ENCODE data around the gene MYOM1.
A peak's percentile ranks its signal among the peaks of the same experiment; 100 is the strongest.

MYOM1 gene

DNA sequence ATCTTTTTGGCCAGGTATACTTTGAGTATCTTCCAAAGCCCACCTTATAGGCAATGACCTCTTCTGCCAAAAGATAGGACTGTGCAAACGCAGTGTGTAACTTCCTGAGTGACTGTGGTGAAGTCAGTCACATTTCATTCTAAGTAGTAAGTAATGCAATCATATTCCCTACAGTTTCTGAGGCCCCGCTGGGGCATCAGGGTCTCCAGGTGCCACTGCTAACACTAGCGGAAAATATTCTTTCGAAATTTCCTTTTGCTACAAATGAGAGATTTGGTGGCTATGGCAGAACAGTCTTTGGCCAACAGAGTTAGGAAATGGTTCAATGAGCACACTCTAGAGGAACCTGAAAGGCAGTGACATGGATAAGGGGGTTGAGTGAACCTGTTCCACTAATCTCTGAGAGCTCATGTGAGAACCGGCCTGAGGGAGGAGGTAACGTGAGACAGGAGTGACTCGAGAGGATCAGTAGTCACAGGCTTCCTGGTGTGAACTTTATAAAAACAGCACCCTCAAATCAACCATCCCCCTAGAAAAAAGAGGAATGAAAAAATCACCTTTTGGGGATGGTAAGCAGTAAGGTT is 104.2 kb downstream of the MYOM1 start:
- no peak for DNase-seq (ENCODE audit: low read depth)

DNA sequence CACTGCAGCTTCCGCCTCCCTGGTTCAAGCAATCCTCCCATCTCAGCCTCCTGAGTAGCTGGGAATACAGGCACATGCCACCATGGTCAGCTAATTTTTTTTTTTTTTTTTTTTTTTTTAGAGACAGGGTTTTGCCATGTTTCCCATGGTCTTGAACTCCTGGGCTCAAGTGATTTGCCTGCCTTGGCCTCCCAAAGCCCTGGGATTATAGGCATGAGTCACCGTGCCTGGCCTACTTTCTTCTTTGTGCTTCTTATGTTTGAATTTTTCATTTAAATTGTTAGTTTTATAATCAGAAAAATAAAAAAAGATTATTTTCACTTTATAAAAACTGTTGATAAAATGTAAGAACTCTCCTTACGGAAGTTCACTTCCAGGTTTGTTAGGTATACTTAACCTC is 105.3 kb downstream of the MYOM1 start:
- peak; percentile 66 for DNase-seq (ENCODE audit: low read depth)

DNA sequence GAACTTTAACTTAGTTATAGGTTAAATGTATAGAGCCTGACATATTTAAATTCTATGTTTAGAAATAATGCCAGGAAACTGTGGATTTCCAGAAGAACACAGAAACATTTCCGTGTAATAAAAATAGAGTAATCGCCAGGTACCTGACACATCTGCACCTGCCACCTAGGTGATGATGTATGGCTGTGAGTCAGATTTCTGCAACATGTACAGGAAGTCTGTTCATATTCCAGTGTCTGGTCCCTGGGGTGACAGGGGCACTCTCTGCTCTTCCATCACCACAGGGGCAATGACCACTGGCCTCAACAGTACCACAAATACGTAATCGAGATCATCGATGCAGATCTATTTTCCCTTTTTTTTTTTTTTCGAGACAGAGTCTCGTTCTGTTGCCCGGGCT is 105.7 kb downstream of the MYOM1 start:
- no peak for DNase-seq (ENCODE audit: low read depth)

DNA sequence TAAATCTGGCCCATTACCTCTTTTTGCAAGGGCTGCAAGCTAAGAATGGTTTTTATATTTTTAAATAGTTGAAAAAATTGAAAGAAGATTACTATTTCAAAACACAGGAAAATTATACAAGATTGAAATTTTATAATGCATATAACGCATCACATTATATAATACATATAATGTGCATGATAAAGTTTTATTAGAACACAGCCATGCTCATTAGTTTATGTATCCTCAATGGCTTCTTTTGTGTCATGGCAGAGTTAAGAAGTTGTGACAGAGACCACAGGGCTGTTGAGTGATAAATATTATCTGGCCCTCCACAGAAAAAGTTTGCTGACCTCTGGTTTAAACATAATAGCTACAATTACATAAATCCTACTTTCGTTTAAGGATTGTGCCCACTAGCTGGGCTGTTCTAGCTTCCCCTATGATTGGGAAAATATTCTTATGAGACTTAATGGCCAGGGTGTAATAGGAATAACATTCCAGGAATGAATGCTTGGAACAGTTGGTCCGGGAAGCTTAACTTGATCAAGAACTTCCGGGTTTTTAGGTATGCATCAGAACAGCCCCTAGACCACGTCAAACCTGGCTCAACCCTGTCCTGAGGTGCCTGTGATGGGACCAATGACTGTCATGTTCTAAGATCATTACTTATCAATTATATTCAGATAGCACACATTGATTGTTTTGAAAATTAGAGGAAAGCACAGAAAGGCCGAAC is 108.1 kb downstream of the MYOM1 start:
- no peak for DNase-seq (ENCODE audit: low read depth)

DNA sequence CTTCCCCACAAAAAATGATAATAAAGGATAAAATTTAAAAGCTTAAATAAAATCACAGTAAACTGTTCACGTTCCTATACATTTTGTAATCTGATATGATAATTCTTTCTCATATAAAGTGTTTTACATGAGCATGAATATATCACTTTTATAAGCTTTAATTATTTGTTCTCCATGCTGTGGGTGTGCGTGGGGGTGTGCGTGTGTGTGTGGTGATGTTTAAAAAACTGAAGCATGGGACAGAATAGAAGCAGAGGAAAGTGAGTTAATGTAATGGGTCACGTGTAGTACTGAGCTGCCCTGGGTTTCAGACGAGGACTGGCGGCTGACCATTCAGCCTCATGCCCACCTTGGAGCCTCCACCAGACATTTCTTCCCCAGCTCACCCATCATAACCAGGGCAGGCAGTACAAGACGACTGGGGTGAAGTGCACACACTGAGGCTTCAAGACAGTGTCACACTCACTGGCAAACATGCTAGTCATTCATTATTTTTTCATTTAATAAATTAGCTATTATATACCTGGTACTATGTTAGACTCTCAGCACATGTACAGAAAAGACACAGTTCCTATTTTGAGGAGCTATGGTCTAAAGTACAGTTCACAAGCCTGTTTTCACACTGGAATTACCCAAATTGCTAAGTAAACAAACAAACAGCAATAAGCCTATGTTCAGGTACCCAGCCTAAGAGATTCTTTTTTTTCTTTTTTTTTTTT is 109.6 kb downstream of the MYOM1 start:
- DNase-seq (ENCODE audit: low read depth): no peak

DNA sequence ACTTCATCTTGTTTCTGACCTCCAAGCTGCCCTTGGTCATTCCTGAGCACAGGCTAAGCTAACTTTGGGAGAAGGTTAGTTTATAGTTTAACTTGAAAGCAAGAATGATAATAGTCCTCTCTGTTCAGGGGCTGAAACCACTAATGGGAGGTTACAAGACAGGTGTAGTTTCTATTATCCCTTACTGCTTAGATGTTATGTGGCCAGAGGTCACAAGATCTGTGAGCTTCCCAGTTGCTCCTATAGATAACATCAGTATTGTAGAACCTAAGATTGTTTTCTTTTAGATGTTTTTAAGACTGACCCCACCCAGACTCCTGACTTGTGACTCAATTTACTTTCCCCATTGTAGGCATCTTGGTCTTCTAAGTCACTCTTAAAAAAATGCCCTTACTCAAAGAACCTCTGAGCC is 112.0 kb downstream of the MYOM1 start:
- no peak for DNase-seq (ENCODE audit: low read depth)

DNA sequence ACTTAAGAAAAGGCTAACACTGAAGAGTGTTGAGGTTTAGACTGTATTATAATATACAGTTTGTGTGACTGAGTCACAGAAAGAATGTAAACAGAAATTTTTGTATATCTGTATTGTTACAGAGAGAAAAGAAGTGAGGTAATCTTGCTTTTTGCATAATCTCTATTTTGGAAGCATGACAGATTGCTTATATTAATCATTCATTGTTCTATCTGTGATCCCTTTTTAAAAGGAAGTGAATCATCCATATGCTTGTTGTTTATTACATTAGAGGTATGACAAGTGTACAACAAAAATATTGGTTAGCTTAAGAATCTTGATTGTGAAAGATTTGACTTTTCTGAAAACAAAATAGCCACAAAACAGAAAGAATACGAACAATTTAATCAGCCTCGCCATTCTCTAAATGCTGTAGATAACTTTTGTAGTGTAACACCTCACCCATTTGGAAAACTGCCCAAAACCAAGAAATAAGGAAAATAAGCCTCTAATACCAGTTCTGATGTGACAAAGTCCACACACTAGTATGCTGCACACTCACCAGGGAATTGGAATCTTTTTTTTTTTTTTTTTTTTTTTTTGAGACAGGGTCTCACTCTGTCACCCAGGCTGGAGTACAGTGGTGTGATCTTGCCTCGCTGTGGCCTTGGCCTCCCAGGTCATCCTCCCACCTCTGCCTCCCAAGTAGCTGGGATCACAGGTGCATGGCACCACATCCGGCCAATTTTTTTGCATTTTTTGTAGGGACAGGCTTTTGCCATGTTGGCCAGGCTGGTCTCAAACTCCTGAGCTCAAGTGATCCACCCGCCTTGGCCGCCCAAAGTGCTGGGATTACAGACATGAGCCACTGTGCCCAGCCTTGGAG is 115.3 kb downstream of the MYOM1 start:
- DNase-seq (ENCODE audit: low read depth): peak; percentile 89

DNA sequence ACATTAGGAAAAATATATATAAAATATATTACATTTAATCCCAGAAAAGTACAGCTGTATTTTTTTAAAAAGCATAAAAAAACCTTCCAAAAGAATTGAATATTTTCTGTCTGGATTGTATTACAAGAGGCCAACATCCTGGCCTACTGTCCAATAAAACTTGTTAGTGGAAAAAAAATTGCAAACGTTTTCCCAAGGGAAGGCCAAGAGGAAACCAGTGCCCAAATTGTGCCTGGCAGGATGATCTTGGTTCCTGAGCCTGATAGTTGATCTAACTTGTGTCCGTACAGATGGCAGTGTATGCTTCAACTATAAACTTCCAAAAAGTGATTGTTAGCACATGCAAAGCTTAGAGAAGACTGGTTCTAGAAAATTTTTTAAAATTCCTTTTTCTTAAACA is 116.2 kb downstream of the MYOM1 start:
- no peak for DNase-seq (ENCODE audit: low read depth)

DNA sequence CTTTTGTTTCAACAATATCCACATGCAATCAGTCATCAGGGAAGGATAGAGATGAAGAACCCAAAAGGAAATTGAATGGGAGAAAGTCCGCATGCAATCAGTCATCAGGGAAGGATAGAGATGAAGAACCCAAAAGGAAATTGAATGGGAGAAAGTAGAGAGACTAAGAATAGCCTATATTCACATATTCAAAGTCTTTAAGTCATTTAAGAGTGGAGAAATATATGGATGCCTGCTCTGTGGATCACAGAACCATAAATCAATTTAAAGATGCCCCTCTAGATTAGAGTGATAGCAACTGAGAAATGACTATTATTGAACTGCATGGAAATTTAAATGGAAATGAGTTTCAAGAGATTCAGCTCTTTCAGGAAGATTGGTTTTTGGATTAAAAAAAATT is 116.8 kb downstream of the MYOM1 start:
- no peak for DNase-seq (ENCODE audit: low read depth)

DNA sequence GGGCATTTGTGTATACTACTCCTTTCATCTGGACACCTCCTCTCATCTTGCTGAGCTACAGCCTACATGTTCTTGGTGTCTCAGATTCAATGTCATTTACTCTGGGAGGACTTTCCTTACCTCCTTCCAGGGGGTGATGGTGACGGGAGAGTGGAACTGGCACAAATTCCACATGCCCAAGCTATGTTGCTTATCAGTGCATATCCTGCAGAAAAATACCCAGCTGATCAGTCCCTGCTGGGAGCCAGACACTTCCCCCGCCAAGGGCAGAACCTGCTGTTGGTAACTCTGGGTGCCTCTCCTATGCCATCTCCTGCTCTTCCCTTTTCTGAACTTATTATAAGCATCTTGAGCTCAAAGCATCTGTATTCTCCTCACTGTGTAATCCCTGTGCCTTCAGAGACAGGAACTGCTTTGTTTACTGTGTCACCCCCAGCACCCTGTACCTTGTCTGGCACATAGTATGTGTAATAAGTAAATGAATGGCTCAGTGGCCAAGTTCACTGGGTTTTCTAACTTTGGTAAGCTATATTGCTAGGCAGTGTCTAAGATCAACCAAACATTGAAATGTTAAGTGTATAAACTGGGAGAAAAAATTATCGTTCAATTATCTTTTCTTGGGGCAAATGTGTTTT is 119.2 kb downstream of the MYOM1 start:
- no peak for DNase-seq (ENCODE audit: low read depth)

DNA sequence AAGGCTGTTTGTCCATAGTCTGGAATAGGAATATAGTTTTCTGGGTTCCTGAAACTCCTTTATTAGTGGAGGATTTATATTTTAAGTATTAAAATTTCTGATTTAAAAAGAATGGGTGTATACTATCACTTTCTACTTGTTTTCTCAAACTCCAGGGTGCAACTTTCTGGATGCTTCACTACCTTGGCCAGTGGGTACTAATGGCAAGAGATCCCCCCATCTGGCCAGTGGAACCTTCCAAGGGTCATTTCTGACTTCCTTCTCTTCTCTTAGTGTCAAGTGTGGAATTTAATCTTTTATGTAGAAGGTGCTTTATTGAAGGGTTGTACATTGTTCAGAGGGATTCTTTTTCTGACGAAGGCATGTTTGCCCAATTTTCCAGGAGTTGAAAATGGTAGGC is 120.4 kb downstream of the MYOM1 start:
- no peak for DNase-seq (ENCODE audit: low read depth)

DNA sequence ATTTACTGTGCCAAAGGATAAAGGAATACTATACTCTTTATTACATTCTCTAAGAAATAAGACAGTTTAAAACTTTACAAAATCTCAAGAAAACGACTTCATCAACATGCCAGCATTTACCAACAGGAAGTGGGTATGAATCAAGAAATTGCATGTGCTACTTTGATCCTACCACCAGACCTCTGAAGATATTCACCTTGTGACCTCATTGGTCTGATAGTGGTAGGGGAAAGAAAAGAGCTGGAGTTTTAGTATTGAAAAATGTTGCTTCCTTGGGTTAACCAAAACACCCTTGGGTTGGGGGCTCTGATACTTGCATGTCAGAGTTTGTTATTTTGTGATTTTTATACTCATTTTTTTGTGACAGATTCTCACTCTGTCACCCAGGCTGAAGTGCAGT is 122.7 kb downstream of the MYOM1 start:
- no peak for DNase-seq (ENCODE audit: low read depth)

DNA sequence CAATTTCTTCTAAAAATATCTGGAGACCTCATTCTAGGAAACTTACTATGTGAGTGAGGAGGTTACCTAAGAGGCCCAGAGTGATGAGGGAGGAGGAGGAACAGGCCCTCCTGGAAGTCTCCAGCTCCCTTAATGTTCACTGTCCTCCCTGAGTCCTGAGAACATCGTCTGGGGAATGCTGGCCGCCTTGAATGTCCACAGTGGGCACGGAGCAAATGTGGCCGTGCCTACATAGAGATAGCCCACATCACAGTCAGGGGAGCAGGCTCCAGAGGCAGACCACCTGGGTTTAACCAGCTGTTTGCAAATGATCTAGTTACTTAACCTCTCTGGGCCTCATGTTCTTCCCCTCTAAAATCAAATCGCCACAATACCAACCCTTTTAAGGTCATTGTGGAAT is 123.8 kb downstream of the MYOM1 start:
- no peak for DNase-seq (ENCODE audit: low read depth)

DNA sequence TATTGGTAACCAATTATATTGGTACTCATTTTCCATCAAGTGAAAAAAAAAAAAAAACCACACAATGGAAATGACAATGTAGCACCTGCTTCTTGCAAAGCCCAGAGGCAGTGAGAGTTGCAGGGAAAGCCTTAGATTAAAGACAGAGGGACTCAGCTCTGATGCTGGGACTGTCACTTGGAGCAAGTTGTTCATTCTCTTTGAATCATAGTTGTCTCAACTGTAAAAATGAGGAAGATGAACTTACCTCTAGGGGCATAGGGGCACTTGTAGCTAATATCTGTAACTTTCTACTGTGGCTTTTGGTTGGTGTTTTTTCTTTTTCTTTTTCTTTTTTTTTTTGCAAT is 125.5 kb downstream of the MYOM1 start:
- DNase-seq (ENCODE audit: low read depth): no peak

DNA sequence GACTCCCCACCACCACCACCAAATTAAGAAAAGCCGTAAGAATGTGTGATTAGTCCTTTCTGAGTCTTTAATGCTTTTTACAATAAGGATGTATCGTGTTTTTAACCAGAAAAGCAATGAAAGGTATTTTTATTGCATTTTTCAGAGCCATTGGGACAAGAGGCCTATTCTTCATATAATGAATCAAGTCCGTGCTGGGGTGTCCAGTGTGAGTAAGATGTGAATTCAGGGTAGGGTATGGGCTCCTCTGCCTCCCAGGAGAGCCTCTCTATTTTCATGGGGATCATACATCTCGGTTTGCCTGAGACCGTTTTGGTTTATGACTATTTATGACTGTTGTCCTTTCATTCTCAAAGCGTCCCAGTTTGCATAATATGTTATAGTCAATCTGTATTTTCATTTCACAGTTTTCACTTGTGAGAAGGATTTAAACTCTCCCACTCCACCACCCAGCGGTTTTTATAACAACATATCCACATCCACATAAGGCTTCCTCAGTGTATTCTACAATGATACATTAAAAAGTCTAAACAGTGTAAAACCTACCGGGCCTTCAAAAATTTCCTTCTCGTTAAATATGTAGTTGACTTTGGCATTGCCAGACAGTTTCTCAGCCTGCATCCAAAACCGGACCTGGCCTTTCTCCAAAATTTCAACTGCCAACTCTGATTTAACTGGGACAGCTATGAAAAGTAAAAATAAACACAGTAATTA is 126.0 kb downstream of the MYOM1 start:
- no peak for DNase-seq (ENCODE audit: low read depth)

DNA sequence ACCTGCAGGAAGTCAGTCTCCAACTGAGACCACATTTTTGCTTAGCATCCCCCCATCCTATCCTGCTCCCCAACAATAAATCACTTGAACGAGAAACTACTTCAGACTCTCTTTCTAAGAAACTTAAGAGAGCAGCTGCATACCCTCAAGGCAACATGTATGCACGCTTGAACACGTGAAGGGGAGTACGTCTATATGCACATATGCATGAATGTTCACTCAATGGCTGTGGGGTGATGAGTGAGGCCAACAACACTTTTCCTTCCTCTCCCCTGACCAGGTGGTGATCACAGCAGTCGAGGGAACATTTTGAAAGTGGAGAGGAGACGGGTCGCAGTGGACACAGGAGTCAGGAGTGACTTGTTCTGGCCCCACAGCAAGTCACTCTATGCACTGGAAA is 127.0 kb downstream of the MYOM1 start:
- no peak for DNase-seq (ENCODE audit: low read depth)

DNA sequence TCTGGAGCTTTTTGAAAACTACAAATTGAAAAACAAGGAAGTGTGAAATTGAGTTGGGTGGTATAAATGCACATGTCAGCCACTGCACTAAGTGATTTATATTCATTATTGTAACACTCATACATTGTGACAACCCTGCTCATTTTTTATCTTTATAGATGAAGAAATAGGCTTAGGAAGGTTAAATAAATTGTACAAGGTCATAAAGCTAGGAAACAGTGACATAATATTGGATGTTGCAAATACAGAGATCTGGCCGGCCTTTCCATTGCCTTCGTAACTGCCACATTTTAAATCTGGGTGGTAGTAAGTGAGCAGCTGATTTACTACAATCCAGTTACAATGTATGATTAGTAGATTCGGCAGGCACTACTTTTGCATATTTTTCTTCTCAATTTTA is 130.2 kb downstream of the MYOM1 start:
- DNase-seq (ENCODE audit: low read depth): no peak

DNA sequence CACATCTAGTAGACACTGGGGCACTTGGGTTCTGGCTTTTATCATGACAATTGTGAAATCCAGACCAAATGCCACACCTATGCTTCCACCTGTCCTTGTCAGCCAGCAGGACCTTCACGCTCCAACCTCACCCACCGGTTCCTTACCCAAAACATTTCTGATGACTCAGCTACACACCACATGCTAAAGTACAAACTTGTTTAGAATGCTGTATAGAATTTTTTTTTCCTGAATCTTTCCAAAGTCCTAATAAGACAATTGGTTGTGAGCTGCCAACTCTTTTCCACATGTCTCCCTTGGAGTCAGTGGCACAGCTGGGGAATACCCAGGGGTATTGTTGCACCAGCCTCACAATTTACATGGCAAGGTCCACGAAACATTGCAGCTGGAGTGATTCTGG is 131.3 kb downstream of the MYOM1 start:
- DNase-seq (ENCODE audit: low read depth): no peak

DNA sequence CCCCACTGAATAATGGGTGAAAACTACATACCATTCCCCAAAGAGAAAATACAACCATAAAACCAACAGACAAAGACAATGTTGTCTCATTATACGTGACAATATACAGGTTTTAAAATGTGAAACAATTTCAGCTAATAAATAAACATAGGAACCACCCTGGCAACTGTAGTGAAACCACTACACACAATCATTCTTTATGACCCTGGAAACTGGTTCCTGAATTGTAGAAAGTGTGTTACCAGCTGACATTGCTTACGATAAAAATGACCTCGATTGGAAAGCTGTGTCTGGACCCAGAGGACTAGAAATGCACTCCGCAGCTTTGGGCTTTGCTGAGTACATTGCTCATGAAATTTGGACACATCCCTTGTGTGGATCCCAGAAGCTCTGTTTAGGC is 132.9 kb downstream of the MYOM1 start:
- no peak for DNase-seq (ENCODE audit: low read depth)

DNA sequence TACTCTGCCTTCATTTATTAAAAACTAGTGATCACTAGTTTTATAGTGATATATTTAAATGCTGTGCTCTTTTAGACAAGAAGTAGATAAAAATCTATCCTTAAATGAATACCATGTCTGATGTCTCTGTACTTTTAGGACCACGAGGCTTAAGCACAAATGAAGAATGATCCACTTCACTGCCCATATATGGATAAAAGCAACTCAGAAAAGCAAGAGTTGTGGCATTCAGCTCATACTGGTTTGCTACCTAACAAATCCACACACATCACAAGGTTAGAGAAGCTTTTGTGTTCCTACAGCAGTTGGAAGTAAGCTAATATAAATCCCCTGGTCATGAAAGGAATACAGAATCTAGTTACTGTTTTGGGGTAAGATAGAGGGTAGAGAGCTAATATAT is 134.2 kb downstream of the MYOM1 start:
- no peak for DNase-seq (ENCODE audit: low read depth)

DNA sequence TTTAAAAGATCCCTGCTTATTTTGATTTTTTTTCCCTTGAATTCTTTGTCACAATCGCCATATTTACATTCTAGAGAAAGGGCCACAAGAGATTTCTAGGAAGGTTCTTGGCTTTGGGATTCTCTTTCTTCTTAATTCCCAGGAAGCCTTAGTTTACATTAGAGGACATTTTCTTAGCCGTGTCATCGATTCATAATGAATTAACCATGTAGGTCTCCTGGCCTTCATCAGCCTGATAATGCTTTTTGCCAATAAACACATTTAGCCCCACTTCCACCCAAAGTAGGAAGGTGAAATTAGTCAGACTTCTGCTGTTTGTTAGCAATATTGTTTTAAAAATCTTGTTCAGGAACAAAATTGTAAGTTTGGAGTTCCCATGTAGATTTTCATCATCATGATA is 135.6 kb downstream of the MYOM1 start:
- no peak for DNase-seq (ENCODE audit: low read depth)

DNA sequence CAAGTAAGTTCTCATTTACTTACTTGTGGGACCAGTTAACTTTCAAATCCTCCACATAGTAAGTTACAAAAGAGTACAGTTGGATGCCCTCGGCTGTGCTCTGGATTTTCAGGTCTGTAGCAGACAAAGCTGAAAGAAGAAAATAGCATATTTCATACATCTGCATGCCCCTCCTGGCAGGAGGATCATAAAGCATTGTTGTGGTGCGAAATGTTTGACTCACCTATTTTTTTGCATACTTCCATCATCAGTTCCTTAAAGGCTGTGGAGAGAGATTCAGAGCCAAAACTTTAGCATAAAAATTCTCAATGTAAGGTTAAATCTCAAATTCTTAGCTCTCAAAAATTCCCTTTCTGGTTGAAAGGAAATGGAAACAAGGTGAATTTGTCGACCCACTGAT is 136.0 kb downstream of the MYOM1 start:
- DNase-seq (ENCODE audit: low read depth): no peak
